Stimulated activated CD4-positive, alpha-beta T cell treated with anti-CD3 and anti-CD28 coated beads, Interleukin-2, amount 100 ng/mL, for 4 hours (primary cell): ENCODE measurements around the gene POFUT2.
"Not testable (repeated sequence)": the region's sequence is repeated elsewhere in the genome, so short reads cannot be mapped to it uniquely, and the experiment has no call there.

Experiments
- DNase-seq: peaks from one replicate; pipeline ENCODE4 v3.0.0-alpha.2; 2020; ENCODE audit warnings: low read depth

Gene POFUT2

DNA sequence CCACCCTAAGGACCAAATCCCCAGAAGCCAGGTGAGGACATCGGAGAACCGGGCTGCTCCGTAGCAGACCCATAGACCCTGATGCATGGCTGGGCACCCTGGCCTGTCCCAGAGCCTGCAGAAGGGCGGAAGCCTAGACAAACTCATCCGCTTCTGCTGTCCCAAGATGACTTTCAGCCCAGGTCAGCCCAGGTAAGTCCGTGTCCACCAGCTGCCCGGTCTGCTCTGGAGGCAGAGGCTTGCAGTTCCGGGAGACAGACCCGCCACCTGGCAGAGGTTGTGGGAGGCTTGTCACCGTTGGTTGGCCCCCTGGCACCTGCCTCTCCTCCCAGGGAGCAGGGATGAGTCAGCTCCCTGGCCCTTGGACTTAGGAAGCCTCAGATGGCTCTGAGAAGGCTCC is 22.8 kb upstream of the POFUT2 start:
- no peak for DNase-seq

DNA sequence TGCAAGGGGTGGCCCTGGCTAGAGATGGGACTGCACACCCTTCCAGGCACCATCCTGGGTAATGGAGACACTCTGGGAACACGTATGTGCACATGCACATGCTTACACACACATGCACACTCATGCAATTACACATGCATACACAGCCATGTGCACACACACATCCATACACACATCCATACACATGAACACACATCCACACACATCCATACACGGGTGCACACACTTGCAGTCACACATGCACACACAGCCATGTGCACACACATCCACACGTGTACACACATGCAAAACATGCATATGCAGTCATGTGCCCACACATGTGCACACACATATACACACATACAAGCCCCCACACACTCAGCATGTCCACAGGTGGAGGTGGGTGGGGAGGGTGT is 22.3 kb upstream of the POFUT2 start:
- DNase-seq = no peak

DNA sequence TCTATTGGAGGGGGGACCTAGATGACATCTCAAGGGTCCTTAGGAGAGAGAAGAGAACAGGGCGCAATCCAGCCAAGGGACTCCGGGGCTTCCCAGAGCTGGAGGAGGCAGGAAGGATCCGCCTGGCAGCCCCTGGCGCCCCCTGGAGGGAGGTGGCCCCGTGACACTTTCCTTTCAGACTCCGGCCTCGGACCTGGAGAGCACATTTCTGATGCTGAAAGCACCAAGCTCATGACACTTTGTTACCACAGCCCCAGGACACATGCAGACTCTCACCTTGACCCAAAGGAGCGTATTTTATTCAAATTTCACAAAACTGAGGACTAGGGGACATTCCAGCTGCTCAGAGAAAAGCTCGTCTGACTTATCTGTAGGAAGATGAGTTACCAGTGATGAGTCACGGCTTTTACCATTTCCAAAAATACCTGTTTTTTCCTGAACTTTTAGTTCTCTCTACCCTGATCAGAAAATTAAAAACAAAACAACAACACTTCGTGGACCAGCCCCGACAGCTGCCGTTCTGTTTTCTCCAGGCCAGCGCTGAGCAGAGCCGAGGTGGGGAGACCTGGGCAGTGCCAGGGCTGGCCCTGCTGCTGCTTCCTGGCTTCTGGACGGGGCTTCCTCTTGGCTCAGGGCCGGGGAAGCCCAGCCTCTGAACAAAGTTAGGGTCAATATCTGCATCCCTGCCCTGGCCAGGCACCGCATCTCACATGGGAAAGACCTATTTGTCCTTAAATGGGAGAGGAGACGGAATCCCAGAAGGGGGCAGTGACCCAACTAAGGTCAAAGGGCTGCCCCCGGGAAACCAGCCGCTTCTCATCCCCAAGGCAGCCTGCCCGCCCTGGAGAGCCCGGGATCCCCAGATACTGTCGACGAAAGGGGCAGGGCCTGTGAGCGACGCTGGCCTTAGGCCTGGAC is 21.6 kb upstream of the POFUT2 start:
- DNase-seq = no peak

DNA sequence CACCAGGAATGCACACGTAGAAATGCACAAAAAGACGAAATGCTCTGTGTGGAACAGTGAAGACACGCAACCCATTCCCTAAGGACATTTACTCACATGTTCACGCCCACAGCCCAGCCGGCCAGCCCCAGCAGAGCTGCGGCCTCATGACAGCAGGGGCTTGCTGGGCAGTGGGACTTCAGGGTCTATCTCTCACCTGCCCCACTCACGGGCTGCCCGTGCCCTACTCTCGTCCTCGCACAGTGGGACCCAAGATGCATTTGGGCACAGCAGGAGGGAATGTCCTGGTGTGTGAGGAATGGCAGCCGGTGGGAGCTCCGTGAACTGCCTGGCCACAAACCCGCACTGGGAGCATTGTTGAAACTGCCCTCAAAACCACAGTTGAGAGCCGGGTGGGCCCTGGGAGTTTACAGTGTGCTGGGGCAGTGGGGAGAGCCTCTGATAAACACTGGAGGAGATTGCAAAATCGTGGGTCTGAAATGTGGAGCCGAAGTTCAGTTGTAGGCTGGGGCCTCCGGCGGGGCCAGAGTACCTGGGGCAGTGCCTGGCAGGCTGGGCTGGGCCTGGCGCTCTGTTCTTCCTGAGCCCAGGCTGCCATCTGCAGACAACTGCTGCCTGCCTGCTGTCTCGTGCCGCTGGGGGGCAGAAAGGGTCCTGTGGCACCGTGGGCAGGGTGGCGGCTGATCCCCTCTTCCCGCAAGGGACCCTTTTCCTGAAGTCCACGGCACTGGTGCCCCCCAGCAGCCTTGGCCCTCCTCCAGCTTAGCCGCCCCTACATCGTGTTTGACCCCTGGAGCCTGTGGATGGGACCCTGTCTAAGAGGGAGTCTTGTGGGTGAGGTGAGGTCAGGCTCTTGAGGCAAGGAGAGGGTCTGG is 20.7 kb upstream of the POFUT2 start:
- no peak for DNase-seq

DNA sequence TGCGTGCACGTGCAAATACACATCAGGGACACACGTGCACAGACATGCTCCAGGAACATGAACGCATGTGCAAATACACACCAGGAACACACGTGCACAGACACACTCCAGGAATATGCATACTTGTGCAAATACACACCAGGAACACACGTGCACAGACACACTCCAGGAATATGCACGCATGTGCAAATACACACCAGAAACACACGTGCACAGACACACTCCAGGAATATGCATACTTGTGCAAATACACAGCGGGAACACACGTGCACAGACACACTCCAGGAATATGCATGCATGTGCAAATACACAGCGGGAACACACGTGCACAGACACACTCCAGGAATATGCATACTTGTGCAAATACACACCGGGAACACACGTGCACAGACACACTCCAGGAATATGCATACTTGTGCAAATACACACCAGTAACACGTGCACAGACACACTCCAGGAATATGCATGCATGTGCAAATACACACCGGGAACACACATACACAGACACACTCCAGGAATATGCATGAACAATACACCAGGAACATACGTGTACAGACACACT is 20.0 kb upstream of the POFUT2 start:
- not testable (repeated sequence) for DNase-seq

DNA sequence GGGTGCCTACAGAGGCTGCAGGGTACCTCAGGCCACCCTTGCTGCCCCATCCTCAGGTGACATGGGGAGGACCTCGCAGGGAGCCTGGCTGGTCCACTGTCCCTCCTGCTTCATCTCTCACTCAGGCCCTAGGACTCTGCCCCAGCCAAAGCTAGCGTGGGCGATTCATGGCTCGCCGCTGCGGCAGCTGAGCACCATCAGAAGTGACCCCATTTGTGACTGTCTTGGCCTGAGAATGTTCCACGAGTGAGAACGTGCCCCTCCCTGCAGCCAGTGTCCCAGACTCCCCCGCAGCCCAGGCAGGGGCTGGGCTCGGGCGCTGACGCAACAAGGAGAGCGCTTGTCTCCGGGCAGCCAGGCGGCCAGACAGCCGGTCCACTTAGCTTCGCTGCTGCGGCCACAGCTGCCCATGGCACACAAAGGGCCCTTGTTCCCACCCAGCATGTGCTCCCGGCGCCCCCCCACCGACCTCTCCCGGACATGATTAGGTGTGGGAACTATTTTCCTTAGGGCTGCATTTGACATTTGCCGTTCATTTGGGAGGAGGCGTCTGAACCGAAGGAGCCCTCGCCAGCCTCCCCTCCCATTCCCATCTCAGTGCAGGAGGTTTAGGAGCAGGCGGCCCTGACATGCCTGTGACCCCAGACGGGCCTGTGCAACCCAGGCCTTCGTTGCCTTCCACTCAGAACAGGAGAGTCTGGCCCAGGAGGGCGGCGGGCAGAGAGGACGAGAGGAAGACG is 19.3 kb upstream of the POFUT2 start:
- DNase-seq = no peak

DNA sequence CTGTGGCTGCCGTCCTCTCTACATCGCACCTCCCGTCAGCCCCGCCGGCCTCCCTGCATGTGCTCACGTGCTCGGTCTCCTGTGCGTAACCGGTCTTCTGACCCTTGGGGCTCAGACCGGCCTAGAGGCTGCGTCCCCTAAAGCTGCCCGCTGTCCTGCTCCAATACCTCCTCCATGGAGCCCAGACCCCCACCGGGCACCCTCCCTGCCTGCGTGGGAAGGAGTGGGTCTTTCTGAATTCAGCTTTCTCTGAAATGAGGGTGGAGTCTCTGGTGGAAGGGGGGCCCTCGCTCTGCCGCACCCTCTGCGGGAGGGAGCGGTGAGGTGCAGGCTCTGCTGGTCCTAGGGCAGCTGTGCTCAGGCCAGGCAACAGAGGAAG is 18.7 kb upstream of the POFUT2 start:
- no peak for DNase-seq

DNA sequence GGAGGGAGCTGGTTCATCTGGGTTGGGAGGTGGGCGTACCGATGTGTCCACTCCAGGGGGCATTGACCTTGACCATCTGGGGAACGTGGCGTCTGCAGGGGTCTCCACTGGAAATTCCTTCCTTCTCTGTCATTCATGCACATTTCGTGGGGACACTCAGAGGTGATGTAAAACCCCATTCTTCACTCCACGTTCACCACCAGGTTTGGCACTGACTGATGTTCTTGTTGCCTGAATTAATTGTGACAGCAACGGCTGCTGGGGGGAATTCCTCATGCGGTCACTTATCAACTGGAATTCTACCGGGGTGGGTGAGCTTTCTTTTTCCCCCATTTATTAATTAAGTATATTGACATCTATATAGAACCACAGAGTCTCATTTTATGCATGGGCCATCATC is 18.1 kb upstream of the POFUT2 start:
- no peak for DNase-seq

DNA sequence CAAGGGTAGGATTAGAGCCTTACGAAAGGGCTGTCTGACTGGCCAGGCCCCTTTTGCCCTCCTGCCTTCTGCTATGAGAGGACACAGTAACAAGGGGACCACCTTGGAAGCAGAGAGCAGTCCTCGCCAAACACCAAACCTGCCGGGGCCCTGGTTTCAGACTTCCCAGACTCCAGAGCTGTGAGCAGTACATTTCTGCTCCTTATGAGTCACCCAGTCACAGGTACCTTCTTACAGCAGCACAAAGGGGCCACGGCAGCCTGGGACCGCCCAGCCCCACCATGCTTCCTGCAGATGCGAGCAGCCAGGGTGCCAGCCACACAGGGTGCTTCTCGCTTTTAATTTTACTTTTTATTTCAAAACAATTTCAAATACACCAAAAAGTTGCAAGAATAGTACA is 17.2 kb upstream of the POFUT2 start:
- DNase-seq = no peak

DNA sequence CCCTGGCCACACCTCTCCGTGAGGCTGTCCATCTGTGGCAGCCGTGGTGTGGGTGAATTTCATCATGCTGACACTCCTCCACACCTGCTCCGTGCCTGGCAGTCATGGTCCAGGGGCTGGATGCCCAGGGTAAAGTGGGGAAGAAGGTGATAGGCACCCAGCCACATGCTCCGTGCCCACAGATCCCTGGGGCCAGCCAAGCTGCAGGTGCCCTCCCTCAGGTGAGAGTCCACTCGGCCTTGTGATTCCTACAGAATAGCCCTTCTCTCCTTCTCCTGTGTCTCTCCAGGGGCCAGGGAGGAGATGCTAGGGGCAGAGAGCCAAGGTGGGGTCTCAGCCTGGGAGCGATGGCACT is 16.8 kb upstream of the POFUT2 start:
- no peak for DNase-seq

DNA sequence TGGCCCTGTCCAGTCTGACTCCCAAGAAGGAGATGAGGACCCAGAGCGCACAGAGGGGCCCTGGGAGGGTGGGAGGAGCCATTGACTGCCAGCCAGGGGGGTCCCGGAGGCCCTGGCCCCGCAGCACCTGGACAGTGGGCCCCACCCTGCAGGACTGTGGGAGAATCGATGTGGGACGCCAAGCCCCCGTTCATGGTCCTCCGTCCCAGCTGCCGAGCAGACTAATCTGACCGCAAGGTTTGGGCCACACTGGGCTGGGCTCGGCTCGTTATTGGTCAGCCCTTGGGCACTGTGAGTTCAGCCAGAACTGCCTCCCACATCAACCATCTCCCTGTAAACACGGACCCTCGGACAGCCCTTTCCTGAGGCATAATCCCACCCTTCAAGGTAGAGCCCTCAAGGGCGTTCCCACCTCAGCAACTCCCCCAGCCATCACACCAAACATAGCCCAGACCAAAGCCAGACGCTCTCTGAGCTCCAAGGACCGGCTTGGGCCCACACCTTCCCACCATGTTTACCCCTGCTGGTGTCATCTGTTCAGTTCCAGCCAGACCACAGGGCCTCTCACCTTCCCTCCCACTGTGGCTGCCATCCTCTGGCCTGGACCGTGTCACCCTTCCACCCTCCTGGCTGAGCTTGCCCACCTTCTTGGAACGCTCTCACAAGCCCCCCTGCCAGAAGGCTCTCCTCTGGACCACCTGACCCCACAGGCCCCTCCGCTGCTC is 16.2 kb upstream of the POFUT2 start:
- DNase-seq = no peak

DNA sequence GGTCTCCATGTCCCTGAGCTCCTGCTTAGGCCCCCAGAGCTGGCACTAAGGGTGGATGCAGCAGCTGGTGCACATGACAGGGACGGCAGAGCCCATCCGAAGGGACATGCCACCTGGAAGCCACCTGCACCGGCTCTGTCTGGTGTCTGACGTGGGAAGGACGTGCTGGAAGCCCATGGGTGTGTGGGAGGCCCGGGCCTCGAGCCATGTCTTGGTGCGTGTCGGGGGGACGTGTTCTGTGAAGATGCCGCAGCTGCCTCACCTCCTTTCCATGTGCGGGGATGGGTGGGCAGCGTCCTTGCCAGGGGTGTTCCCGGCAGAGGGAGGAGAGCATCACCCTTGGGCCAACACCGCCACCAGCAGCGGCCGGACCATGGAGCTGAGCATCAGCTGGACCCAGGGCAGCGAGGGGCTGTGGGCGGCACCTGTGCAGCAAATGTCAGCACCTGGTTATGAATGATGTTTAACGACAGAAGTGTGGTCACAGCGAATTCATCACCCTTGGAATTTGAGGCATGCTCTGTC is 15.5 kb upstream of the POFUT2 start:
- DNase-seq = no peak

DNA sequence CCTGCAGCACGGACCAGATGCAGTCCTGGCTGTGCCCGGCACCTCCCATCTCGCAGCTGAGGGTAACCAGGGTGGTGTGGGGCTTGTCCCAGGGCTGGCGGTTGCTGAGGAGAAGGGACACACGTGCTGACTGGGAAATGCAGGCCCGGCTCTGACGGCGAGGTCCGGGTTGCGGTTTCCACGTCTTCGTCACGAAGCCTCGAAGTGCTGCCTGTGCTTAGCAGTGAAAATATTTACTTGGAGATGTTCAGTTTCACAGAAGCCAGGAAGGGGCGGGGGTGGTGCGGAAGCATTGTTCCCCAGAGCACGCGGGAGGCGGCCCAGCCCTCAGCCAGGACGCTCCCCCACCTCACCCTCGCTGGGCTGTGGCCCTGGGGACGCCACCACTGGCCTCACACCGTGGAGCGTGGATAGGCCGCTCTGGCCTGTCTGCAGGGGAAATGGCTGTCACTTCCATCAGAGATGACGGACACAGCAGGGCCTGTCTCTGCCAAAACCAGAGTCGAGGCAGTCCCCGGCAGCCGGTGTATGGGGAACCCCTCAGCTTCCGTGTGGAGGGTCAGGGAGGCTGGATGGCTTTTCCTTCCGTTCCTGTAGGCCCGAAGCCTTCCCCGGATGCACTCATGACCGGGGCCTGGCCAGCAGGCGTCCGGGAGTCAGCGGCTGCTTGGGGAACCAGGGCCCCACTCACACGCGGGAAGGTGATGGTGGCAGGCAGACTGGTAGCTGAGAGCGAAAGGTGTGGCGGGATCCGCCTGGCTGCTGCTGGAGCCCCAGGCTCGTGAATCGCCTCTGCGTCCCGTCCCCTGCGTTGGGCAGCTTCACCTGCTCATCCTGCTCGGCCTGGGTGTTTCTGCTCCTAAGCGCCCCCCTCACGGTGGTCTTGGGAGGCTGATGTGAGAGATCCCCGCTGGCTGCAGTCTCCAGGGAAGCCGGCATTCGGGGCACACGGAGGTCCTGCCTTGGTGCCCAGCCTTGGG is 14.7 kb upstream of the POFUT2 start:
- peak; percentile 54 for DNase-seq

DNA sequence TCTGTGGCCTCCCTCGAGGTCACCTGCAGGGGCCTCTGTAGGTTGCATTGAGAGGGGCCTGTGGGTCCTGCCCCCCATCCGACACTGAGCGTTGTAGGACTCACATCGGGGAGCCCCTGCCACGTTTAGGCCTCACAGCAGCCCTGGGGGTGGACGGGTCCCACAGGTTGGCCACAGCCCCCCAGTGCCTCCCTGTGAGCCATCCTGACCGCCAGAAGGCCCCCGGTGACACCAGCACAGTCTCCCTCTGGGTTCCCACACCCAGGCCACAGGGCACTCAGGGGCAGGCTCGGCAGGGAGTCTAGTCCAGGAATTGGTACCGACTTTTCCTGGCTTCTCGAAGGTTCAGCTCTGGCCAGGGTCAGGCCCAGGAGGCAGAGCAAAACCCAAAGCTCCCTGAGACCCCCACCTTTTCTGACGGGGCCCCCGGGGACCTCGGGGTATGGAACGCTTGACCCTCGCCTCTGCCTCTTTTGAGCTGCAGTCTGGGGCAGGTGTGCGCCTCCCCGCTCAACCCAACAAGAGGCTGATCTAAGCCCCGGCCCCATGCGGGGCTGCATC is 13.9 kb upstream of the POFUT2 start:
- no peak for DNase-seq

DNA sequence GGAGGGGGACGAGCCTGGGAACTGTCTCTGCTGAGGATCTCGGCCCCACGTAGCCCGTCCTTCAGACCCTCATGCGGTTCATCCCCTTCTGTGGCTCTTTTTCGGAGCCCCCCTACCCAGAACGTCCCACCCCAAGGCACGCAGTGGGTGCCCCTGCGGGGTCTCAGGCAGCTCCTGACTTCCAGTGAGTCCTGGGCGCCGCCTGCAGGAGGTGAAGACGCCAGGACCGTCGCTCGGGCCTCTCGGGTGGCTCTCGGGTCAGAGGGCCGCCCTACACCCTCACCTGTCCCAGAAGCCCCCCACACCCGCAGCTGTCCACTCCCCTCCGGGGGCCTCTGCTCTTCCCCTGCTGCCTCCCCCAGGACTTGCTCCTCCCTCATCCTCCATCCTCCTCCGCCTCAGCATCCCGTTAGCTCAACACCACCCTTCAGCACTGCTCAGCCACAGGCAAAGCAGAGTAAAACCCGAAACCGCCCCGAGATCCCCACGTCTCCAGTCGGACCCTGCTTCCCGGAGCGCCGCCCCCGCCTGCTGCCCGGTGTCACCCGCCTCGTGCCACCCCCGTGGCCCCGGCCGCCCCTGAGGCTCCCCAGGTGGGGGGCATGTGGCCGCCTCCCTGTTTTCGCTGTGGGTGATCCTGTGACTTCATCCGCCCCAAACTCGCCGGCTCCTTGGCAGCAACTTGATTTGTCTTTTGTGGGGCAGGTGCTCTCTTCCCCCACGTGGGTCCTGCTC is 13.3 kb upstream of the POFUT2 start:
- no peak for DNase-seq

DNA sequence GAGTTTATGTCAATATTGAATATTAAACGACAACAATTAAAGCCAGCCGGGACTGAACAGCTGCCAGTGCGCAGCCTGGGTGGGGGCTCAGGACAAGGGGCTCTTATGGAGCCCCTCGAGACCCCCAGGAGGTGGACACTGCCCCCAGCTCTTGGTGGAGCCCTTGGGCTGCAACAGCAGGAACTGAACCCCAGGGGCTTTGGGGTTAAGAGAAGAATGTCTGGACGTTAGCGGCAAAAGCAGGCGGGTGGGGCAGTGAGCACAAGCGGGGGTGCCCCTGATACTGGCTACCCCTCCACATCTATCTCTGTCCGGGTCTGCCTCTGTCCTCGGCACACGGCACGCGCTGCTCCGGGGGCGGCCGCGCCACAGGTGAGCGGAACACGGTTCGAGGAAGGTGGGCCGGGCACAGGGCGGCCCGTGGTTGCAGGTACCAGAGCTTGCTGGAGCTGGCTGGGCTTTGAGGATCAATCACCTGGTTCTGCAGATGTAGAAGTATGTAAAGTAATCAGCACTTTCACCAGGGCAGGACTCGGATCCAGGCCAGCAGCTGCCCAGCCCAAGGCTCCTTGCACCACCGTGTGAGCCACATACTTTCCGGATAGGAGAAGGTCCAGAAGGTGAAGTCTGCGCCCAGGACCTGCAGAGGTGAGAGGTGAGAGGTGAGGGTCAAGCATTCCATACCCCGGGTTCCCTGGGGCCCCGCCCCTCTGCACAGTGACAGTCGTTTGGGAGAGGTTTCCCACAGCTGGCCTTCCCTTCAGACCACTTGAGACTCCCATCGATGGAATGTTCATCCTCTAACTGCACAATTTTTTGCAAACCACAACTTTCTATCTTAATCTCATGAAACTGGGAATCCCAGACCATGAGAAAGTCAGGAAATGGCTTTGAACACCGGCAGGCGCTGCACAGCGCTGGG is 12.4 kb upstream of the POFUT2 start:
- no peak for DNase-seq

DNA sequence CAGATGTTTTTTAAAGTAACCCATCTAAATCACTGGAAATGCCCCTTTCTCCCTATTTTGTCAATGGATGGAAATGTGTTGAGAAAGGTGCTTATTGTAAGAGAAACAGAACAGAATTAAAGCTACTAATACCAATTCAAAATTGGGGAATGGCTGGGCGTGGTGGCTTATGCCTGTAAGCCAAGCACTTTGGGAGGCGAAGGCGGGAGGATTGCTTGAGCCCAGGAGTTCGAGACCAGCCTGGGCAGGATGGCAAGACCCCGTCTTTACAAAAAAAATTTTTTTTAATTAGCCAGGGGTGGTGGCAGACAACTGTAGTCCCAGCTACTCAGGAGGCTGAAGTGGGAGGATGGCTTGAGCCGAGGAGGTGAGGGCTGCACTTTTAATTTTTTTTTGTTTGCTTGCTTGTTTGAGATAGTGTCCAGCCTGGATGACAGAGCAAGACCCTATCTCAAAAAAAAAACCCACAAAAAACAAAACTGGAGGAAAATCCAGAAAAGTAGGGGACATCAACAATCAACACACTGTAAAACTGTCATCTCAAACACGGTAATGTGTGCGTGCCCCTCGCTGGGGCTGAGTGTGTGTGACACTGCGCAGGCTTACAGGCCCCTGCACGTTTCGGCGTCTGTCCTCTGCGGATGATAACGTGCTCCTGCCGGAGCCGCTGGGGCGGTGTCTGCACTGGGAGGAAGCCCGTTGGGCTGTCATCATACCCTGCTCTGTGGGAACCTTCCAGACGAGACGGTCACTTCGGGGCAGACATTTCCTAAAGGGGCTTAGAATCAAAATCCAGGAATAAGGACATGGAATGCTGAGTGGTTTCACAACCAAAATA is 11.6 kb upstream of the POFUT2 start:
- DNase-seq = no peak
